PC-9 (cell line): ENCODE results near the gene CLSTN1.

Experiments
- EZH2 ChIP-seq: fragments of 200-600 bp; sonication (generic); IDR thresholded peaks from 2 replicates; pipeline ENCODE4 v1.8.0; 2017; ENCODE audit warnings: antibody characterized with exemption, low read depth
- TF ChIP-seq, protein P1 (sequence below): fragments of 200-600 bp; sonication (generic); conservative IDR thresholded peaks from 2 replicates; pipeline ENCODE4 v1.6.1; 2017; ENCODE audit warnings: mixed run types, antibody characterized with exemption, mild to moderate bottlenecking, moderate library complexity

DNA sequence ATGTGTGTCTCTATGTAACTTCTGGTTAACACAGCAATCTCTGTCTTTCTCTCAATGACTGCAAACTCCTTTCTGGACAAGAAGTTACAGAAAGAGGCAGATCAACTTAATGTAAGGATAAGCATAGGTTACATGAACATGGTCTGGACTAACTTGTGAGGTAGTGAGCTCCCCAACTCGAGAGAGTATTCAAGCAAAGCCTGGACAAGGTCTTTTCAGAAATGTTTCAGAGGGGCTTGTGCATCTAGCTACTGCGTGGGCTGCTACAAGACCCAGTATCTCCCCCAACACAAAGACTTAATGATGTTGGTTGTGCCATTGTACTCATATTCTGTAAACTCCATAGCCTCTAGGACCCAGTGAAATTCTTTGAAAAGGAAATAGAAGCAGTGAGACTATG is 23.5 kb upstream of the CLSTN1 start:
- TF ChIP-seq, protein P1, sequence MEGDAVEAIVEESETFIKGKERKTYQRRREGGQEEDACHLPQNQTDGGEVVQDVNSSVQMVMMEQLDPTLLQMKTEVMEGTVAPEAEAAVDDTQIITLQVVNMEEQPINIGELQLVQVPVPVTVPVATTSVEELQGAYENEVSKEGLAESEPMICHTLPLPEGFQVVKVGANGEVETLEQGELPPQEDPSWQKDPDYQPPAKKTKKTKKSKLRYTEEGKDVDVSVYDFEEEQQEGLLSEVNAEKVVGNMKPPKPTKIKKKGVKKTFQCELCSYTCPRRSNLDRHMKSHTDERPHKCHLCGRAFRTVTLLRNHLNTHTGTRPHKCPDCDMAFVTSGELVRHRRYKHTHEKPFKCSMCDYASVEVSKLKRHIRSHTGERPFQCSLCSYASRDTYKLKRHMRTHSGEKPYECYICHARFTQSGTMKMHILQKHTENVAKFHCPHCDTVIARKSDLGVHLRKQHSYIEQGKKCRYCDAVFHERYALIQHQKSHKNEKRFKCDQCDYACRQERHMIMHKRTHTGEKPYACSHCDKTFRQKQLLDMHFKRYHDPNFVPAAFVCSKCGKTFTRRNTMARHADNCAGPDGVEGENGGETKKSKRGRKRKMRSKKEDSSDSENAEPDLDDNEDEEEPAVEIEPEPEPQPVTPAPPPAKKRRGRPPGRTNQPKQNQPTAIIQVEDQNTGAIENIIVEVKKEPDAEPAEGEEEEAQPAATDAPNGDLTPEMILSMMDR = no peak
- TF ChIP-seq EZH2 = no peak
